Activated B cell treated with CpG ODN at 0.5 μM for 24 hours (primary cell): ENCODE measurements around the gene PALD1. TPM values are rescaled to one million over a fixed set of nuclear protein-coding genes. Genes with fewer than 3 reads are reported as not detected.
A peak's percentile ranks its signal among the peaks of the same experiment; 100 is the strongest.

Experiments
- ATAC-seq: fragments of 200-7000 bp; cut with Tn5 transposase; one replicate; pipeline ENCODE4 v1.10.0; 2021; ENCODE audit warnings: low read depth, mild to moderate bottlenecking, moderate library complexity
- CTCF ChIA-PET: fragments of 350-600 bp; sonication (Branson Sonifier 250); formaldehyde crosslinking; loops from one replicate; lab custom pipeline; 2021; ENCODE audit warnings: antibody characterized with exemption; lab: Charles Lee
- POLR2A ChIA-PET: fragments of 350-600 bp; sonication (Branson Sonifier 250); formaldehyde crosslinking; loops from one replicate; lab custom pipeline; 2021; ENCODE audit warnings: antibody characterized with exemption; lab: Charles Lee
- DNase-seq: peaks from one replicate; pipeline ENCODE4 v3.0.0; 2022
- H3K27ac Mint-ChIP-seq: one replicate; pipeline ENCODE4 v1.8.0; 2020; ENCODE audit warnings: mixed read lengths
- H3K27me3 Mint-ChIP-seq: one replicate; pipeline ENCODE4 v1.8.0; 2021; ENCODE audit warnings: mixed read lengths
- H3K36me3 Mint-ChIP-seq: one replicate; pipeline ENCODE4 v1.8.0; 2021; ENCODE audit warnings: low read depth, mixed read lengths
- H3K4me1 Mint-ChIP-seq: one replicate; pipeline ENCODE4 v1.8.0; 2021; ENCODE audit warnings: mixed read lengths
- H3K4me3 Mint-ChIP-seq: one replicate; pipeline ENCODE4 v1.8.0; 2020; ENCODE audit warnings: mild to moderate bottlenecking, mixed read lengths
- H3K9me3 Mint-ChIP-seq: one replicate; pipeline ENCODE4 v1.8.0; 2020; ENCODE audit warnings: mixed read lengths
- intact Hi-C: fragments of 100-400 bp; cut with micrococcal nuclease; formaldehyde crosslinking; loops from one replicate; pipeline ENCODE4 v1.15.1; 2024
- total RNA-seq: library from RNA; stranded (reverse); gene quantifications from 2 replicates; pipeline ENCODE4 v1.2.3, GENCODE V29; 2022
- TF ChIP-seq, protein P1 (sequence below): fragments of 200-600 bp; IDR thresholded peaks from one replicate; pipeline ENCODE4 v1.8.0; 2022; ENCODE audit warnings: antibody characterized with exemption, mild to moderate bottlenecking

Gene PALD1
- total RNA-seq, 1 donor from 2014 or later = 3.3 TPM

DNA sequence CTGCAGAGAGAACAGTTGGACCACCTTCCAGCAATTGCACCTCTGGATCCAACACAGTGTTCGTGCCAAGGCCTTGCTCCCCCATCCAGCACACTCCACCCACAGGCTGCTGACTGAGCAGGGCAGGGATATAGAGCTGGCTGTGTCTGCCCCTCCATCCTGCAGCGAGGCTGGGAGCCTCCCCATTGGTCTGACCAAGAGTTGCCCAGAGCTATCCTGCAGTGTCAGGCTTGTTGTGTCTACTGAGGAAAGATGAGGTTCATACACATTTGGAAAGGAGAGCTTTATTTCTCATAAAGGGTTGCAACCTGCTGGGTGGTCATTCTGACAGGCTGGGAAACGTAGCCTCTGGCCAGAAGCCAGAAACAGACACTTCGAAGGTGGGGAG lies 96.9 kb downstream of the PALD1 start:
- ChIA-PET POLR2A (interaction anchor here (0.6 kb wide), 1 partner anchor 842 kb away, joined by 3 read pairs; no protein-coding TSS in a partner anchor), CTCF (interaction anchor here (0.9 kb wide), 1 partner anchor 27 kb away, joined by 3 read pairs; no protein-coding TSS in a partner anchor)
- DNase-seq (no peak), ATAC-seq (no peak)
- Mint-ChIP-seq H3K4me1 (peaks cover 55% of the 10 kb centered on the region), H3K9me3 (no peaks in the 10 kb centered on the region), H3K27me3 (no peaks in the 10 kb centered on the region), H3K4me3 (peak overlapping the region; percentile 57), H3K36me3 (peaks cover 1% of the 10 kb centered on the region), H3K27ac (no peak overlapping the region)
- intact Hi-C loops = no loop called here
- TF ChIP-seq, protein P1, sequence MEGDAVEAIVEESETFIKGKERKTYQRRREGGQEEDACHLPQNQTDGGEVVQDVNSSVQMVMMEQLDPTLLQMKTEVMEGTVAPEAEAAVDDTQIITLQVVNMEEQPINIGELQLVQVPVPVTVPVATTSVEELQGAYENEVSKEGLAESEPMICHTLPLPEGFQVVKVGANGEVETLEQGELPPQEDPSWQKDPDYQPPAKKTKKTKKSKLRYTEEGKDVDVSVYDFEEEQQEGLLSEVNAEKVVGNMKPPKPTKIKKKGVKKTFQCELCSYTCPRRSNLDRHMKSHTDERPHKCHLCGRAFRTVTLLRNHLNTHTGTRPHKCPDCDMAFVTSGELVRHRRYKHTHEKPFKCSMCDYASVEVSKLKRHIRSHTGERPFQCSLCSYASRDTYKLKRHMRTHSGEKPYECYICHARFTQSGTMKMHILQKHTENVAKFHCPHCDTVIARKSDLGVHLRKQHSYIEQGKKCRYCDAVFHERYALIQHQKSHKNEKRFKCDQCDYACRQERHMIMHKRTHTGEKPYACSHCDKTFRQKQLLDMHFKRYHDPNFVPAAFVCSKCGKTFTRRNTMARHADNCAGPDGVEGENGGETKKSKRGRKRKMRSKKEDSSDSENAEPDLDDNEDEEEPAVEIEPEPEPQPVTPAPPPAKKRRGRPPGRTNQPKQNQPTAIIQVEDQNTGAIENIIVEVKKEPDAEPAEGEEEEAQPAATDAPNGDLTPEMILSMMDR = no peak

DNA sequence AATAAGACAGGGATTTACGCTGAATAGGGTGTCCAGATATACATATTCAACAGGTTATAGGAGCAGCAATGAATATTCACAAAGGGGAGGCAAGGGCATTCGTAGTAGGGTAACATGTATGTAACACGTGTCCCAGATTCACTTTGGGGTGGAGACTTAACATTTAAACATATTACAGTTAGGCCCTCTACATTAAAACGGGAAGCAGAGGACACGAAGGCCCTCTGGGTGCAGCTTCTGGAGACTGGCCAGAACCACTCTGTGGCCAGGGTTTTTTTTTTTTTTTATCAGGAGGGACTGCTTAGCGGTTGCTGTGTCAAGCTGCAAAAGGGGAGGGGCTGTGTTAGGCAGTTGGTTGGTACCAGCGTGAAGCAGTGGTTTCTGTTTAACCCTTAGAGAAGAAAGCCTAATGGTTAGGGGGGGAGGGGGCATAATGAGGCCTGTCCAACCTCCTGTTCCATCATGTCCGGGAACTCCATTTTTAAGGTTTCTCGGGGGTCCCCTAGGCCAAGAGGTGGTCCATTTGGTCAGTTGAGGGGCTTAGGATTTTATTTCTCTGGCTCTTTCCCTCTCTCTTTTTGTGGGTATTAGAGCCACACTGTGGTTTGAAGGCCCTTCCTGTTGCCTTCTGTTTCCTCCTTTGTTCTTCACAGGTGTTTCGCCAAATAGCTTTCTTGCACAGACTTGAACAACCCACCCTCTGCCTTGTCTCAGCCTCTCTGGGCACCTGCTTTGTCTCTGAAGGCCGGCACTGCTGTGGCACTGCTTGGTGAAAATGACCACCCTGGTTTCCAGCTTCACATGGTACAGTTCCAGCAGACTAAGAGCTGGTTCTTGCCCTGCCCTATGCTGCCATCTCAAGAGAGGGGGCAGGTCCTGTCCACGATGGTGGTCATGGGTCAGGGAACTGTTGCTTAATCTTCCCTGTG lies 97.6 kb downstream of the PALD1 start:
- ATAC-seq = peak; percentile 56
- Mint-ChIP-seq H3K4me1 (peaks cover 55% of the 10 kb centered on the region), H3K4me3 (peak overlapping the region; percentile 57), H3K36me3 (peaks cover 1% of the 10 kb centered on the region), H3K9me3 (no peaks in the 10 kb centered on the region), H3K27me3 (no peaks in the 10 kb centered on the region), H3K27ac (peak overlapping the region; percentile 57)
- intact Hi-C loops = no loop called here
- TF ChIP-seq, protein P1 = no peak
- ChIA-PET CTCF (interaction anchor here (0.8 to 0.9 kb wide), 2 partner anchors 28 to 705 kb away, joined by 3 read pairs; no protein-coding TSS in a partner anchor), POLR2A (interaction anchor here (0.6 to 1.2 kb wide), 2 partner anchors 115 to 842 kb away, joined by 3 read pairs; no protein-coding TSS in a partner anchor)
- no peak for DNase-seq

DNA sequence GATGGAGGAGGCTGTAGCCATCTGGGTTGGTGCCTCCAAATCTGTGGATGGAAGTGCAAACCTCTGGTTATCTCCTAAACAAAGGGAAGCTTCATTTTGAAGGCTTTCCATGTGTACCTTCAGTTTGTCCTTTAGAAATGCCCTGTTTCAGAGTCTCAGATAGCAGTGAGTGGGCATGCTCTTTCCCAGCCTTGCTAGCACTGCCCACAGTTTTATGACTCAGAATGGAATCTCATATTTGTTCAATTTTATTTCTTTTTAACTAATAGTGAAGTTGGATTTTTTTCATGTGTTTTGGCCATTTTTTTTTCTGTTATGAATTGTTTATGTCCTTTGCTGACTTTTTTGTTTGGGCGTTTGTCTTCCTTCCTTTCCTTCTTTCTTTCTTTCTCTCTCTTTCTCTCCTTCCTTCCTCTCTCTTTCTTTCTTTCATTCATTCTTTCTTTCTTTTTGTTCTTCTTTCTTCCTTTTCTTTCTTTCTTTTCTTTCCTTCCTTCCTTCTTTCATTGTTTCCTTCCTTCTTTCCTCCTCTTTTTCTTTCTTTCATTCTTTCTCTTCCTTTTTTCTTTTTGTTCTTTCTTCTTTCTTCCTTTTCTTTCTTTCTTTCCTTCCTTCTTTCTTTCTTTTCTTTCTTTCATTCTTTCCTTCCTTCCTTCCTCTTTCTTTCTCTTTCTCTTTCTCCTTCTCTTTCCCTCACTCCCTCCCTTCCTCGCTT lies 98.4 kb downstream of the PALD1 start:
- intact Hi-C loops = no loop called here
- peak overlapping the region; percentile 57 for H3K4me3 Mint-ChIP-seq
- no peaks in the 10 kb centered on the region for H3K9me3 Mint-ChIP-seq
- DNase-seq (no peak), ATAC-seq (no peak)
- ChIA-PET POLR2A (interaction anchor here (1.2 kb wide), 1 partner anchor 116 kb away, joined by 3 read pairs; no protein-coding TSS in a partner anchor), CTCF (interaction anchor here (0.8 kb wide), 1 partner anchor 704 kb away, joined by 3 read pairs; no protein-coding TSS in a partner anchor)
- H3K36me3 Mint-ChIP-seq = no peaks in the 10 kb centered on the region
- H3K4me1 Mint-ChIP-seq = peaks cover 55% of the 10 kb centered on the region
- TF ChIP-seq, protein P1 = no peak
- peak overlapping the region; percentile 12 for H3K27ac Mint-ChIP-seq
- H3K27me3 Mint-ChIP-seq = no peaks in the 10 kb centered on the region

DNA sequence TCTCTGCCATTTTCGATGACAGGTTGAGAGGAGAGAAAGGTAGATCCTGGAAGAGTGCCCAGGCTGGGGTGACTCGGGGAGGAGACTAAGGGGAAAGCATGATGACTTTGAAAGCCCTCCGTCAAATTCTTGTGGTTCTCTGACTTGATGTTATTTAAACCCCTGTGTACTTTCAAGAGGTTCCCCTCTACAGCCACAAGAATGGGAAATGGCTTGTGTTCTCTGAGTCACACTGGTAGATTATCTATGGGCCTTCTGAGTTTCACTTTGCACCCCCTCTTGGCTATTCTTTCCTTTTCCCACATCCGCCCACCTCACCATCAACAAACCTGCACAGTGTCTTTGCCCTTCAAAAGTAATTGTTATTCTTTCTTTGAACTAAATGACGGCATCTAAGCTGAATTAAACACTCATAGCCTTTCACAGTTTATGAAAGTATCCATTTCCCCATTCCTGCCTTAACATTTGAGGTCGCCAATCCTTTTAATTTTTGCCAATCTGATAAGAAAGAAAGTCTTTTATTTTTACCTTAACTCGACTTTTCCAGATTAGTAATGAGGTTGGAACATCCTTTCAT lies 99.9 kb downstream of the PALD1 start:
- CTCF ChIA-PET = no interaction called here
- Mint-ChIP-seq H3K4me1 (peaks cover 55% of the 10 kb centered on the region), H3K4me3 (peak overlapping the region; percentile 0), H3K27me3 (no peaks in the 10 kb centered on the region), H3K36me3 (no peaks in the 10 kb centered on the region), H3K27ac (no peak overlapping the region), H3K9me3 (no peaks in the 10 kb centered on the region)
- no peak for DNase-seq
- TF ChIP-seq, protein P1 = no peak
- POLR2A ChIA-PET = no interaction called here
- no peak for ATAC-seq
- intact Hi-C loops = no loop called here
